Measurements from ENCODE around the gene ERCC6L. TPM values are rescaled to one million over a fixed set of nuclear protein-coding genes. Genes with fewer than 3 reads are reported as not detected.
"Not testable (repeated sequence)": the region's sequence is repeated elsewhere in the genome, so short reads cannot be mapped to it uniquely, and the experiment has no call there.

Gene ERCC6L
- total RNA-seq, 1 donor from 2014 or later, result 6.6 TPM

DNA sequence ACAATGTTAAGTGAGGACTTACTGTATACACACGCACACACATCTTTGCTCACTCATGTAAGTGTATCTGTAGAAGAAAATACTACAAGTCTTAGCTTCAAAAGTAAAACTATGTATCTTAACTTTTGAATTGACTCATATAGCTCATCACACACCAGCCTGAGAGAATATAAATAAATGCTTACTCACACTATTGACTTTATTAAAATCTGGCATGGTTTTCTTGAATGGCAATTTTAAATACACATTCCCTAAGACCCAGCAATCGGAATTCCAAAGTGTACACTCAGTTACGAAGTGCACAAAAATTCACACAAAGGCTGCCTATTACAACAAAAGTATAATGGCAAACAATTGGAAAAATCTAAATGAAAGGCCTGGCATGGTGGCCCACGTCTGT lies 2.0 kb downstream of the ERCC6L start:
- DNase-seq (ENCODE audit: low read depth), result no peak
- TF ChIP-seq, protein P1, sequence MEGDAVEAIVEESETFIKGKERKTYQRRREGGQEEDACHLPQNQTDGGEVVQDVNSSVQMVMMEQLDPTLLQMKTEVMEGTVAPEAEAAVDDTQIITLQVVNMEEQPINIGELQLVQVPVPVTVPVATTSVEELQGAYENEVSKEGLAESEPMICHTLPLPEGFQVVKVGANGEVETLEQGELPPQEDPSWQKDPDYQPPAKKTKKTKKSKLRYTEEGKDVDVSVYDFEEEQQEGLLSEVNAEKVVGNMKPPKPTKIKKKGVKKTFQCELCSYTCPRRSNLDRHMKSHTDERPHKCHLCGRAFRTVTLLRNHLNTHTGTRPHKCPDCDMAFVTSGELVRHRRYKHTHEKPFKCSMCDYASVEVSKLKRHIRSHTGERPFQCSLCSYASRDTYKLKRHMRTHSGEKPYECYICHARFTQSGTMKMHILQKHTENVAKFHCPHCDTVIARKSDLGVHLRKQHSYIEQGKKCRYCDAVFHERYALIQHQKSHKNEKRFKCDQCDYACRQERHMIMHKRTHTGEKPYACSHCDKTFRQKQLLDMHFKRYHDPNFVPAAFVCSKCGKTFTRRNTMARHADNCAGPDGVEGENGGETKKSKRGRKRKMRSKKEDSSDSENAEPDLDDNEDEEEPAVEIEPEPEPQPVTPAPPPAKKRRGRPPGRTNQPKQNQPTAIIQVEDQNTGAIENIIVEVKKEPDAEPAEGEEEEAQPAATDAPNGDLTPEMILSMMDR (conservative IDR thresholded peaks at IDR 0.05; ENCODE audit: low read depth, low read length), result no peak
- H3K4me3 ChIP-seq (ENCODE audit: low read depth, low read length), result no peak overlapping the region

DNA sequence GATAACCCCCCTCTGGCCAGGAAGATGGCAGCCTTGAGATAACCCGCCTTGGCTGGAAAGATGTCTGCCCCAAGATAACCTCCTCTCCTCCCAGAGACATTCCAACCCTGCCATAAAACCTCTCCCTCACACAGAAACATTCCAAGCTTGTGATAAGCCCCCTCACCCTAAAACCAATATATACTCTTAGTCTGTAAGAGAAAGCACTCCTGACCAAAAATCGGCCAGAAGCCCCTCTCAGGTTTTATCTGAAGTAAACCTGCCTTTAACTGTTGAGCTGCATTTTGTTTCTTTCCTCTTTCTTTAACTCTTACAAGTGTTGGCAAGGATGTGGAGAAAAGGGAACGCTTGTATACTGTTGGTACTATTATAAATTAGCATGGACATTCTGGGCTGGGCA lies 8.5 kb downstream of the ERCC6L start:
- TF ChIP-seq, protein P1 (conservative IDR thresholded peaks at IDR 0.05; ENCODE audit: low read depth, low read length), result no peak
- no peak for DNase-seq (ENCODE audit: low read depth)
- no peak overlapping the region for H3K4me3 ChIP-seq (ENCODE audit: low read depth, low read length)

DNA sequence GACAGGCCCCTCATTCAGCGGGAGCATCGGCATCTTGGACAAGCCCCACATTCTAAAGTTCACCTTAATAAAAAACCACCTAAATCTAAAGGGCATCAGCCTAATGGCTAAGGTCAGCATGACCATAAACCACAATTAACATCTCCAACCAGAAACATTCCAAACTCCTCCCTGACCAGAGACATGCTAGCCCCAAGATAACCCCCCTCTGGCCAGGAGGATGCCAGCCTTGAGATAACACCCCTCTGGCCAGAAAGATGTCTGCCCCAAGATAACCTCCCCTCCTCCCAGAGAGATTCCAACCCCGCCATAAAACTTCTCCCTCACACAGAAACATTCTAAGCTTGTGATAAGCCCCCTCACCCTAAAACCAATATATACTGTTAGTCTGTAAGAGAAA lies 18.5 kb downstream of the ERCC6L start:
- not testable (repeated sequence) for DNase-seq (ENCODE audit: low read depth); H3K4me3 ChIP-seq (ENCODE audit: low read depth, low read length)

DNA sequence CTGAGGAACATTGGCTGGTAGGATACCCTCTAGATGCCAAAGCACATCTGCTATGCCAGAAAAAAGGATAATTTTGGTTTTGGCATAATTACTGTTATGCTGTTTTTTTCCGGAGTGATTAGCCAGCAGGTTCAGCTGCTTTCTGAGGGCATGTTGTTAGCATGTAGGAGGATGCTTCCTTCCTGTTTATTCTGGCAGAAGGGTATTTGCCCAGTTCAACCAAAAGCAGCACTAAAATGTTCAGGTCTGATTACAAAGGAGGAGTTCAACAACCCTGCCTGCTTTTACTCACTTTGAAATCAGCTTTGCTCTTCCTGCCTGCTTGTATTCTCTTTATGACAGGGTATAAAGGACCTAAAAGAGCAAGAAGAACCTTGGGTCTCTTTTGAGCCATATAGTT lies 21.9 kb downstream of the ERCC6L start:
- no peak for DNase-seq (ENCODE audit: low read depth)
- H3K4me3 ChIP-seq (ENCODE audit: low read depth, low read length), result no peak overlapping the region
- TF ChIP-seq, protein P1 (conservative IDR thresholded peaks at IDR 0.05; ENCODE audit: low read depth, low read length), result no peak

DNA sequence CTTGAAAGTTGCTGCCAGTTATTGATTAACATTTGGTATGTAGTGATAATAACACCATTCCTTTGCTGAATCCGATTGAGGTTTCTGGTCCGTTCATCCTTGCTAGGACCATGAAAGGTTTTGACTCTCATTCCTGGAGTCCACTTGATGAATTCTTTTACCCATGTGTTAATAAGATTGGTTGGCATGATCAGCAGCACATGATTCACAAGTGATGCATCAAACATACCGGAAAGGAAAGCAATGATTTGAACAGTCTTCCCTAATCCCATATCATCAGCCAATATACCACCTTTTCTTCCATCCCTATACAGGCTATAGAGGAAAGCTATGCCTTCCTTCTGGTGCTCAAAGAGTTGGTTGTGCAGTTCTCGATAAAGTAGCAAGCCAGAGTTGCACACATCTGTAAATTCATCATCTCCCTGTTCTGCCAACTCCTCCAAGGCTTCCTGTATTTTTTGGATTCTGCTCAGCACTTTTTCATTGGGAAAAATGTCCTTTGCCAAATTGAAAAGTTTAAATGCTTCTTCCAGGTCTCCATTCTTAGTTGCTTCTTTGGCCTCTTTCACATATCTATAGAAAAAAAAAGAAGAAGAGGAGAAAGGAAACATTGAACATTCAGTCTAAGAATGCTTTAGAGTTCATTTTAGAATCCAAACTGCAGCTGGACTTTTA lies 30.6 kb downstream of the ERCC6L start:
- H3K4me3 ChIP-seq (ENCODE audit: low read depth, low read length), result no peak overlapping the region
- peak; percentile 1 for DNase-seq (ENCODE audit: low read depth)
- TF ChIP-seq, protein P1 (conservative IDR thresholded peaks at IDR 0.05; ENCODE audit: low read depth, low read length), result no peak

DNA sequence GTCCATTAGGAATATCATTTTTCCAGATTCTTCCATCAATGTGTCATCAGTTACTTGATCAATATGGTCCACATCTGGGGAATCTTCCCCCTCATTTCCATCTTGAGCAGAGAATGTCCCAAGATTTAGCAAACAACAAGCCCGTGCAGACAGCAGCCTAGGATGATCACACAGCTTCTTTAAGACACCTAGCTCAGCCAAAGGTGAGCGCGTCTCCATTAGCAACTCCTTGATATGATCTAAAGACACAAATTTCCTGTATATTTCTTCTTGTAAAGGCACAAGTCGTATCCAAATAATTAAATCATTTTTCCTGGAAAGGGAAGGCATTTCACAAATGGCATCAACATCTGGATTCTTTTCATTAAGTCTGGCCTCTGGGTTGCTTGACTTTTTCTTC lies 31.5 kb downstream of the ERCC6L start:
- no peak overlapping the region for H3K4me3 ChIP-seq (ENCODE audit: low read depth, low read length)
- DNase-seq (ENCODE audit: low read depth), result no peak
- TF ChIP-seq, protein P1 (conservative IDR thresholded peaks at IDR 0.05; ENCODE audit: low read depth, low read length), result no peak

DNA sequence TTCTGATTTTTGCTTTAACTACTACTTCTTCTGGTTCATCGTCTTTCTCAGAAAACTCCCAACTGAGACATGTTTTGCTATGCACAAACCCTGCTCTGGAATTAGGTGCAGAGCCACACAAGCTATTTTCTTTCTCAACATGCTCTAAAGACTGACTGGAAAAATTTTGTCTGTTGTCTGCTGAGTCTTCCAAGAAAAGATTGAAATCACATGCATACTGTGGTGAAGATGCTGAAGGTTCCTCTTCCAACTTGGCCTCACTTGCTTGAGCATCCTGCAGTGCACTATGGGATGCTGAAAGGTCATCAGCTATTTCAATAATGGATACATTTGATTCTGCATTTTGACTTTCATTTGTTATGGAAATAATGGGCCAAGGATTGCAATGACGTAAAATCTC lies 33.1 kb downstream of the ERCC6L start:
- H3K4me3 ChIP-seq (ENCODE audit: low read depth, low read length), result no peak overlapping the region
- DNase-seq (ENCODE audit: low read depth), result no peak
- TF ChIP-seq, protein P1 (conservative IDR thresholded peaks at IDR 0.05; ENCODE audit: low read depth, low read length), result no peak
